T47D (cell line): Measurements from ENCODE around the gene MATN1.
"Not testable (repeated sequence)": the region's sequence is repeated elsewhere in the genome, so short reads cannot be mapped to it uniquely, and the experiment has no call there.

Source experiments
- DNase-seq, 2 experiments: peaks; one replicate each; pipeline versions ENCODE4 v3.0.0 to v3.0.0-alpha.2; 2011 to 2012; ENCODE audit warnings: low read depth in 1 of 2, low spot score in 1 of 2
- JUND ChIP-seq: IDR thresholded peaks from 2 replicates; pipeline ENCODE4 v1.6.1; 2012; ENCODE audit warnings: low read depth
- in situ Hi-C: cut with HindIII; loops from 2 replicates; pipeline ENCODE4 v1.10.0; 2016; ENCODE audit warnings: low sequenced_read_pairs, low pct_unique_long_range_greater_than_20kb

The MATN1 gene

DNA sequence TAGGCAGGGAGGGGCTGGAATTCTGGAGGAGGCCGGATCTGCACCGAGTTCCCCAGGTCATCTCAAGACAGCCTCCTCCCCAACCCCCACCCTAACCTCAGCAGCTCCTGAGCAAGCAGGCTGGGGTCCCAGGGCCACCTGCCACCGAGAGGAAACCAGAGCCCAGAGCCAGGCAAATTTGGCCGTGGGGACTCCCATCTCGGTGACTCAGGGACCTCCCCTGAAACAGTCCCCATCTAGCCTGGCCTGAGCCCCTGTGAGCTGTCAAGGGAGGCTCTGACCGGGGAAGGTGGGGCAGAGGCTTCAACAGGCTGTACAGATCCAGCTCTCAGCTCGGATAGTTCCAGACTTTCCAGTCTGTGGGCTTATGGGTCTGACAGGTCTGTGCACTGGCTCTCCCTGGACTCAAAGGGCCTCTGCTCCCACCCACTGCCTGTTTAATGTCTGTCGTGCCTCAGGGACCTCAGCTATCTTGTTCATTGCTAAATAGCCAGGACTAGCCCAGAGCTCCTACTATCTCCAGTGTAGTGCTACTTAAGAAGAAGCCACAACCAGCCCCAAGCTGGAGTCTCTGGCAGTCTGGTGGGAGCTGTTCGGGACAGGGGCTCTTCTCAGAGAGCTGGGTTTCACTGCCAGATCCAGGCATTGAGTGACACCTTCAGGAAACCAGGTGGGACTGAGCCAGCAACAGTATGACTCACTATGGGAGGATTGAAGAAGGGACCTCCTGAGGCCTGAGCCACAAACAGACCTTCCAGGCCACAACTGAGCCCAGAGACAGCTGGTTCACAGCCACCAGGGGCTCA lies 25.6 kb downstream of the MATN1 start:
- DNase-seq, result no peak
- TF ChIP-seq JUND, result no peak
- in situ Hi-C loops, result no loop called here

DNA sequence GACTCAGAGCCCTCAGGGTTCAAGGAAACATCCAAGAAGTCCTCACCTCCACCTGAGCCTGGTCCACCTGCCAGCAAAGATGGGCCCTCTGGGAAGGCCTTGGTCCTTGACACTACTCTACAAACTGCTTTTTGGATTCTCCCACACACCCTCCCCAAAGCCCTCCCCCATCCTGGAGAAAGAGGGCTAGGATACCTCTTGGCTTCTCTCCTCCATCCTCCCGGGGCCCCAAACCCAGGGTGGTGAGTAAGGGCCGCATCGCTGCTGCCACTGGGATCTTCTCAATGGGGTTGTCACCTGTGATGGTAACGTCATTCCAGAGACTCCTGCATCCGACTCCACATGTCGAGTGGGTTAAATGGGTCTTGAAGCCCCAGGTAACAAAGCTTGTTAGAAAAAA lies 26.6 kb downstream of the MATN1 start:
- DNase-seq, result no peak
- in situ Hi-C loops, result no loop called here
- TF ChIP-seq JUND, result no peak

DNA sequence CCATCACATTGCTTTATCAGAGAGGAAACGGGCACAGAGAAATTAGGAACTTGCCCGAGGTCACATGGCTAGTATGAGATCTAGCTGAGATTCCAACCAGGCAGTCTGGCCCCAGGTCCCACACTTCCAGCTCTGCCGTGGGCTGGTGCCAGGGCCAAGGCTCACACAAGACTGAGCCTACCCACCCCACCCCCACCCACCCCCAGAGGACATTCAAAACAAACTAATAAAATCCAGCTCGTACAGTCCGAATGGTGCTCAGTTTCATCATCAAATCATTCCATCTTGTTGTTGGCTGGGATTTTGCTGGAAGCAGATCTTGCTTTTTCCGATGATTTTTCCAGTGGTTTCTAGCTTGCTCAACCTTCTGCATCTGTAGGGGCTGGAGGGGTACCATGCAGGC lies 27.9 kb downstream of the MATN1 start:
- TF ChIP-seq JUND, result no peak
- DNase-seq, result no peak
- in situ Hi-C loops, result no loop called here

DNA sequence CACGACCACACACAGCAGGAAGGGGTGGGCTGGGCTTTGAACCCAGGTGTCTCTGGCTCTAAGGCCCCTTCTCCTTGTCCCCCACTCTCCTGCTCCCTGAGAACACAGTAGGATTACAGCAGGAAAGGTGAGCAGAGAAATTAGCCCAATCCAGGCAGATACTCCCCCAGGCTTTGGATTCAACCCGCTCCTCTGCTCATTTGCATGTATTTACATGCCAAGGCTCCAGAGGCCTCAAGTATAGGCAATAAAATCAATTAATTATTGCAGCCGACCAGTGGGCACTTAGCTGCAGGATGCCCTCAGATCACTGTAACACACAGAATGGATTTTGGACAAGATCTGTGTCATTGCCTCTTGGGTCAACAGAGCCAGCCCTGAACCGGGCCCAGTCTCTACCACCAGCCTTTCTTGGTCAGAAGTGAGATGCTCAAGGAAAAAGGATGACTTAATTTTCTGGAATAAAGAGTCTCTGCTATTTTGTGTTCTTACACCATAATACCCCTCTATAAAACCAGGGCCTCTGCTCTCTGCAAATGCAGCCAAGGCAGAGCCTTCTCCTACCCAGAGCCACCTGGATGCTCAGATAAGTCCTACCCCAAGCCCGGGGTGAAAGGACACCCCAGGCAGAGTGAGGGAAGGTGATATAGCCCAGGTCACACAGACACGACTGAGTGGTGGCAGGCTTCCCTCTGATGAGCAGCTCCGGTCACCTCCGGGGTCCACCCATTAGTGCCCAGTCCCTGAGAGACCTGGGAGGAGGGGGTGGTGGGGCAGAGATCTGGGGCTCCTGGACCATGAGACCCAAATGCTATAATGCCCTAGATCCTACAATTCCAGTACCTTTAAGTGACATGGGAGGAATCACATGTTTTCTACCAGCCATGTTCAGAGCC lies 28.9 kb downstream of the MATN1 start:
- TF ChIP-seq JUND, result no peak
- no peak for DNase-seq
- in situ Hi-C loops, result no loop called here

DNA sequence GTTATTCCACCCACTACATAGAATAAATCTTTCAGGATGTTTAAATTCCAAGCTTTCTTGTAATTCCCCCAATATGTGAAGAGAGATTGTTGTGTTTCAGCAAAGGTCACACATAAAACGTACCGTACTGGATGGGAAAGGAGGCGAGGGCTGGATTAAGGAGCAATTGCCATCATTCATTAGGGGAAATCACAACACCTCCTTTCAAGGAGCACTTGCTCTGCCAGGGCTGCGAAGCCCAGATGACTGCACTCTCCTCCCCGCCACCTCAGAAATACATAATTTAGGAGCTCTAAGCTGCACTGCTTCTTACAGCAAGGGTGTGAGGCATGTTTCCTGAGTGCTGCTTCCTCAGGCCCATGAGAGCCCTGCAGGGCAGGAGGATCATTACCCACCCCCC lies 29.6 kb downstream of the MATN1 start:
- TF ChIP-seq JUND, result no peak
- in situ Hi-C loops, result no loop called here
- no peak for DNase-seq

DNA sequence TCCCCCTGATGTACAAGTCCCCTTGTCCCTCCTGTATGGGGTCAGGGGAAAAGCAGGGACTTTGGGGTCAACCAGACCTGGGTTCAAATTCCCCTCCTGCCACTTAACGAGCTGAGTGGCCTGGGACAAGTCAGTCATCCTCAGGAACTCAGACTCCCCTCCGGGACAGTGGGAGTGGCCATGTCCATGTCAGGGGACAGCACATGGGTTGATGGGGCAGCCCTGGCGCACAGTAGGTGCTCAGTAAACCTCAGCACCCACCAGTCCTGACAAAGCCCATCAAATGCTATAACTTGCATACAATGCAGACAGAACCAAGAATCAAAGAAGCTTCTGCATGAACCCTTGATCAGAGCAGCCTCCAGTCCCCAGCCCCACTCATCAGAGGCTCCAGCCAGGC lies 30.0 kb downstream of the MATN1 start:
- in situ Hi-C loops, result no loop called here
- DNase-seq, result no peak
- no peak for TF ChIP-seq JUND

DNA sequence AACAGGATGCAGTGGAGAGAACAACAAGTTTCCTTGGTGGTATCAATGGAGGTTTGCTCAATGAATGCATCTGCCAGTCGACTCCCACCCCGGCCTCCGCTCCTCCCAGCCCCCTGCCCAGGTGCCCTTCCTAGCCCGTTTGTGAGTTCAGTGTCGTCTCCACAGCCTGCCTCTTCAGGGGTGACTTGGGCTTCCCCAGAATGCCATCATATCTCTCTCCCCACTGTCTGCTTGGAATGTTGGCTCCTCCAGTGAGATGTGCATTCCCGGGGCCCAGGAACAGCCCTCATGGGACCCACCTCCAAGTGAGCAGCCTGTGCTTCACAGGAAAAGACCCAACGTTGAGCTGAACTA lies 30.5 kb downstream of the MATN1 start:
- in situ Hi-C loops, result no loop called here
- no peak for DNase-seq
- no peak for TF ChIP-seq JUND

DNA sequence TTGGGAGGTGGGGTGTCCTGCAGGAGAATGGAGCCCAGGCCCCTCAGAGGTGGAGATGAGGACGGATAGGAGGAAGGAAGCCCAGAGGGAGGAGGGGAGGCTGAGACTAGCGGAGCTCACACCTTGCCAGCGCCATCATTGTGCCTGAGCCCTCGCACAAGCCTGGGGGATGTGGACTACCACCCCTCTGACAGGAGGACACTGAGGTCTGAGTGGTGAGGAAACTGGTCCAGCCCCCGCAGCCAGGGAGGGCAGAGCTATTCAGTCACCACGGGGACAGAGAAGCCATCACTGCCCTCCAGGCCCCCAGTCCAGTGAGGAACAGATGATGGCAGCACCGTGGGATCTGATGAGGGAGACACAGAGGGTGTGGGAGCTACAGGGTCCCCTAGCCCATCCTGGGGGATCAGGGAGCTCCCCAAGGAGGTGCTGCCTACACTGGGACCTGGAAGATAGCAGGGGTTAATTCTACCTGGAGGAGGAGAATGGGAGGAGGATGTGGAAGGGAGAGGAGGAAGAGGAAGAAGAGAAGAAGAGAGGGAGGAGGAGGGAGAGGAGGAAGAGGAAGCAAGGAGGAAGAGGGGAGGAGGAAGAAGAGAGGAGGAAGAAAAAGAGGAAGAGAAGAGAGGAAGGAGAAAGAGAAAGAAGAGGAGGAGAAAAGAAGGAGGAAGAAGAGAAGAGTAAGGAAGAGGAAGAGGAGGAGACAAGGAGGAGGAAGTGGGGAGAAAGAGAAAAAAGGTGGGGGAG lies 31.0 kb downstream of the MATN1 start:
- in situ Hi-C loops, result no loop called here
- DNase-seq, result no peak
- TF ChIP-seq JUND, result no peak

DNA sequence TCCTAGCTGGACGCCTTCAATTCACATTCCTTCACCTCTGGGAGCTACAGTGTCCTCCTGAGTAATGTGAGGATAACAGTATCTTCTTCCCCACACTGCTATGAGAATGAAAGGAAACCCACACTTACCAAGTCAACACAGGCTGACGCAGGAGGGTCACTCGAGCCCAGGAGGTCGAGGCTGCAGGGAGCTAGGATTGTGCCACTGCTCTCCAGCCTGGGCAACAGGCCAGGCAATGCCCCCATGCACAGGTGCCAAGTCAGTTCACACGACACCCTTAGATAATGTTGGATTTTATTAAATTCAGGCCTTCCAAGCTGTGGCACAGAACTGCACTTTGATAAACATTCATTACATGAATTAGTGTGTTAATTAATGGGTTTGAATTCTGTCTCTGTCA lies 31.9 kb downstream of the MATN1 start:
- DNase-seq, result no peak
- TF ChIP-seq JUND, result no peak
- in situ Hi-C loops, result no loop called here

DNA sequence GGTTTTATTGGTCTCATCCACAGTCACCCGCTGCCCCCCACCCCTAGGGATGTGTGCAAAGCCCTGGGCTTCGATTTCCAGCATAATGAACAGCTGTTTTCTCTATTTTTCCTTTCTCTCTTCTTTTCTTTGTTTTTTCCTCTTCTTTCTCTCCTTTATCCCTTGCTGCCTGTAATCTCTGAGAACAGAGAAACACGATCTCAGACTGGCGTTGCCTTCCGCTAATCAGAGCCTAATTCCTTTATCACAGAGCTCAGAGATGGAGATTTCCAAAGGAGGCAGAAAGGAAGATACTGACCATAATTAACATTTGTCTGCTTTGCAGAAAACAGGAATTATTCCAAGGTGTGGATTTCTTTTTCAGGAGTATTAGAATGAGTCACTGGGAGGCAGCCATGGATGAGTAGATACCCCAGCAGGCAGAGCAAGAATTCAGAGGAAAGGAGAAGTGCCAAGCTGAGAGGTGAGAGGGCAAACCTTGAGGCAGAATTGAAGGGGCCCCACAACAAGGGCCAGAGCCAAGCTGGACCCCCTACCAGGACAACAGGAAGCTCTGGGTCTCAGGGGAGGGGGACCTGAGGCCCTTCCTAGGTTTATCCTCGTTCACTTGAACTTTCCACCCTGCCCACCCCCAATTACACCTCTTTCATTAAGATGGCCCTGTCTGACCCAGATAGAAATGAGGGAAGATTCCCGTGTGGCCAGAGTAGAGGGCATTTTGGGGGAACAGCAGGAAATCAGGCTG lies 33.3 kb downstream of the MATN1 start:
- TF ChIP-seq JUND, result no peak
- in situ Hi-C loops, result no loop called here
- DNase-seq, result no peak

DNA sequence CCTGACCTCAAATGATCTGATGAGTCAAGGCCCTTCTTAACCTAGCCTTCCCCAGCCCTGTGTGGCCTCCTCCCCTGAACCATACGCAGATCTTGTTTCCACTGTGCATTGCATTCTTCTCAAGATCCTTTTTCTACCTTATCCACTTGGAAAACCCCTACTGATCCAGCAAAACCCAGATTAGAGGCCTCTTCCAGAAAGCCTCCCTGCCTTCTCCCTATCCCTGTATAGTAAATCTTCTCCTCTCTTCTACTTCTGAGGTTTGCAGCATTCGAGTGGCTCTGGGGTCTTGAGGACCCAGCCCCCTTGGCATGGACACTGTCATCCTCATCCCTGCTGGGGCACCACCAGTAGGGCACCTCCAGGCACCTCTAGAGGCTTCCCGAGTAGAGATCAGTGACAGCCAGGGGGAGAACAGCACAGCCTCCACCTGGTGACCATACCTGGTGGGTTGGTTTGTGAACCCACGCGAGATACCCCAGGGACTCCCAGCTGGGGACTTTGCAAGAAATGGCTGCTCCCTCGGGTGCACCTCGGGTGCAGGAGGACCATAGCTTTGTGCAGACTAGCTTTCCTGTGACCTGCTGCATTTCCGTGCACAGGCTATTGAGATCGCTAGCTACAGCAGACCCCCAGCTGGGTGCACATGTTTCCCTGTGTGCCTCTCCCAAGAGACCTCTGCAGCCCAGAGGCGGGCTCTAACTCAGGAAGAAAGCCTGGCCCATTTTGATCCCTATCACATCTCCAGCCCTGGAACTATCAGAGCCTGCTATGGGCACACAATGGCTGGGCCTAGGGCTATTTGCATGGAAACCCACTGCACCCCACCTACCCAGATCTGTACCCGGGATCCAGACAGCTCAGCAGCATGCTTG lies 34.2 kb downstream of the MATN1 start:
- in situ Hi-C loops, result no loop called here
- TF ChIP-seq JUND, result no peak
- DNase-seq, result no peak

DNA sequence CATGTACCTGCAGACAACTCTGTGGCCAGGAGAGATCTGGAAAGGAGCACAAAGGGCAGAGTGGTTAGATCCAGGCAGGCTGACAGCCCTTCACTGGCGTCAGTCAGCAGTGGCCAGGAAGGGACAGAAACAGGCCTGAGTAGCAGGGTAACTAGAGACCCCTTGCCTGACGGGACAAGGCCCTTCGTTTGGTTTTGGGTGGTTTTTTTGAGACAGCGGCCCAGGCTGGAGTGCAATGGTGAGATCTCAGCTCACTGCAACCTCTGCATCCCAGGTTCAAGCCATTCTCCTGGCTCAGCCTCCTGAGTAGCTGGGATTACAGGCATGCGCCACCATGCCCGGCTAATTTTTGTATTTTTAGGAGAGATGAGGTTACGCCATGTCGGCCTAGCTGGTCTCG lies 34.9 kb downstream of the MATN1 start:
- DNase-seq, in situ Hi-C loops: not testable (repeated sequence)
